ENCODE data around the gene NRXN2. TPM values are rescaled to one million over a fixed set of nuclear protein-coding genes. Genes with fewer than 3 reads are reported as not detected.

Gene NRXN2
- total RNA-seq, 1 donor, result 5.2 TPM

GRCh38 chr11:64763526-64764039, 40.6 kb upstream of the NRXN2 start:
- no peak for DNase-seq (ENCODE audit: low read depth)
- no peak overlapping the region for H3K4me3 ChIP-seq (ENCODE audit: low read depth, low read length)
- TF ChIP-seq CTCF (IDR thresholded peaks at IDR 0.05; ENCODE audit: insufficient read depth, low read depth, low read length), result no peak

- DNase-seq (ENCODE audit: low read depth), result peak; percentile 46
- TF ChIP-seq CTCF (IDR thresholded peaks at IDR 0.05; ENCODE audit: insufficient read depth, low read depth, low read length), result no peak
- no peak overlapping the region for H3K4me3 ChIP-seq (ENCODE audit: low read depth, low read length)
These were observed 39.9 kb upstream of the NRXN2 start for GRCh38 chr11:64762674-64763525.

- no peak for TF ChIP-seq CTCF (IDR thresholded peaks at IDR 0.05; ENCODE audit: insufficient read depth, low read depth, low read length)
- H3K4me3 ChIP-seq (ENCODE audit: low read depth, low read length), result no peak overlapping the region
- no peak for DNase-seq (ENCODE audit: low read depth)
These were observed 39.3 kb upstream of the NRXN2 start for GRCh38 chr11:64762277-64762673.

- no peak overlapping the region for H3K4me3 ChIP-seq (ENCODE audit: low read depth, low read length)
- no peak for TF ChIP-seq CTCF (IDR thresholded peaks at IDR 0.05; ENCODE audit: insufficient read depth, low read depth, low read length)
- no peak for DNase-seq (ENCODE audit: low read depth)
These were observed 37.9 kb upstream of the NRXN2 start for GRCh38 chr11:64760759-64761420.

- DNase-seq (ENCODE audit: low read depth), result peak; percentile 58
- no peak for TF ChIP-seq CTCF (IDR thresholded peaks at IDR 0.05; ENCODE audit: insufficient read depth, low read depth, low read length)
- no peak within 1 kb of the TSS for H3K4me3 ChIP-seq (ENCODE audit: low read depth, low read length)
These were observed 37.0 kb upstream of the NRXN2 start, which contains the start of gene PYGM for GRCh38 chr11:64759722-64760719. Gene PYGM, minus strand, starts transcription at chr11:64759974. Its CDS starts 76 bp downstream, at chr11:64759898.

GRCh38 chr11:64759131-64759721, 36.2 kb upstream of the NRXN2 start:
- no peak for DNase-seq (ENCODE audit: low read depth)
- TF ChIP-seq CTCF (IDR thresholded peaks at IDR 0.05; ENCODE audit: insufficient read depth, low read depth, low read length), result no peak
- no peak overlapping the region for H3K4me3 ChIP-seq (ENCODE audit: low read depth, low read length)
